GM18870 (cell line): ENCODE results near the gene BRD4.

Experiments used
- ATAC-seq: cut with Tn5 transposase; IDR thresholded peaks from one replicate; pipeline ENCODE4 v1.9.1; 2021; ENCODE audit warnings: moderate library complexity; ENCODE audit not compliant: unreplicated experiment

Gene BRD4

DNA sequence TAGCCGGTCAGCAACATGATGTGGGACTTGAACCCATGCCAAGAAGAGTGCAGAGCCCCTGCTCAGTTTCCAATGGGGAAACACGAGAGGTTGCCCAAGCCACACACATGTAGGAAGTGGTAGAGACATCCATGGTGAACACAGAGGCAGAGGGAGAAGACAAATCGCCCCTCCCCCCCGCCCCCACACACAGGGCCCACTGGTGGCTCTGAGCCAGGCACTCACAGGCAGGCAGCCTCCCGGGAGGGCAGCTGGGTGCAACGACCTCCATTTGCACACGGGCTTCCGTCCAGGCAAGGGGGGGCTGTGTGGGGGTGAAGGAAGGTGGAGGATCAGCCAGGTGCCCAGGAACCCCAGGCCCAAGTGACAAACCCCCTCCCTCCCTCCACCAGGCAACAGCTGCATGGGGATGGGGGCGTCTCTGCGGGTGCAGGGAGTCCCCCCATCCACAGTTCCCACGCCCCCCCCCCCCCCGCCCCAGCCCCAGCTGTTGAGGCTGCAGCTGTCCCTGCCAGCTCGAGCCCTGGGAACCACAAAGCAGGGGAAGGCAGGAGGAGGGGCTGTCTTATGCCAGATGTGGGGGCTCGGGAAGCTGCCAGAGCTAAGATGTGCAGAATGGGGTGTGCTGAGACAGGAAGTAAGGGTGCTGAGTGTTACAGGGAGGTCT lies 134.9 kb downstream of the BRD4 start:
- no peak for ATAC-seq

DNA sequence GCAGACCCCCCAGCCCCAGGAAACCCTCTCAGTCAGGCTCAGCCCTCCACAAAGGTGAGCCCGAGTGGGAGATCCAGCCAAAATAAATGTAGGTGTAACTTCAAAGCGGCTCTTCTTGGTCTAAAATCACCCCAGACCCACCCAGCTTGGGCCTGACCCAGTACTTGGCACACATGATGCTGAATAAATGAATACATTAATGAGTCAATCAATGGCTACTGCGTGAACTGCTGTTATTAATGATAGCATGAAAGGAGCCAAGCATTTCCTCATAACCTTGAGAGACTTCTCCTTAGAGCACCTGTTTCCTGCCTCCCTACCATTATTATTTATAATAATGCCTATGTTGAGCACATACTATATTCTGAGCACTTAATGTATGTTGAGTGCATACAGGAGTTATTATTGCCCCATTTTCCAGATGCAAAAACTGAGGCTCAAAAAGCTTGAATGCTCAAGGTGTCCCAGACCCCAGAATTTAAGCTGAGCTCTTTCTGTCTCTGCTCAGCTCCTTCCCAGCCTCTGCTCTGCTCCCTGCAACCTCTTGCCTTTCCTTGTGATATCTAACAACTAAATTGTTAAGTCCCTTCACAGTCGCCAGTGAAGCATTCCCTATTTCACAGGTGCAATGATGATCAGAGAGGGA lies 135.9 kb downstream of the BRD4 start:
- no peak for ATAC-seq

DNA sequence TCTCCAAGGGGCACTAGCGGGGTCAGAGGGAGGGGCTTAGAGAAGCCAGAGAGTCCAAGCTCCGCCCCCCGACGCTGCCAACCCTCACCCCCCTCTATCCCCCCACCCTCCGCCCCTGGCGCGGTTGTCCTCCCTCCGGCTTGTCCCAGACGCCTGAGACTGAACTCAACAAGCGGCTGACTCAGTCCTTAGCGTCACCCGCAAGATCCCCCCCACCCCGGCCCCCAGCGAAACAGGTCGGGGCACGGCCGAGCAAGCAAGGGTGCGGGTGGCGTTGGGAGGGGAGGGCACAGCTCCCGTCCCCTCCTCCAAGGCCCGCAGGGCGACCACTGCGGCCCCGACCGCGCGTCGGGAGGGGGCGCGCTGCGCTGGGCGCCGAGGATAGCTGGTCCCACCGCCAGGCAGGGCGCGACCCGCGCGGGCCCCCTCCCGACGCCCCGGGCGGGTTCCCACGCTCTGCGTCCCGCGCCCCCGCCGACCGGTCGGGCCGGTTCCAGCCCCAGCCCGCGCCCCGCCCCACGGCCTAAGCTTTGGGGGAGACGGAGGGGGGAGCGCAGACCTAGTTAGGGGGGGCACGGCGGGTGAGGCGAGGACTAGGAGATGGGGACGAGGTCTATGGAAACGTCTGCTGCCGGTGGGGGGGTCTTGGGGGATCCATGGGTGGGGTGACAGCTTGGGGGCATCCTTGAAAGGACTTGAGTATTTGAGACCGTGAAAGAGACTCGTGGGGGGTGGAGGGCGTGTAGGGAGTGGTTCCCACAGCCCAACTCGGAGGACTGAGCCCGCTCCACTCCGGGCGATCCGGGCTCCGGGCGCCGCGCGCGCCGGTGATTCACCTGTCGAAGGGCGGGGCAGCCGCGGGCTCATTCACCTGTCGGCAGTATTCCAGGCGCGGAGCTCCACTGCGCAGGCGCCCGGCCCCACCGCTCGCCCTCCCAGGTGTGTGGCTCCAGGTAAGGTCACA lies 136.7 kb downstream of the BRD4 start:
- no peak for ATAC-seq

DNA sequence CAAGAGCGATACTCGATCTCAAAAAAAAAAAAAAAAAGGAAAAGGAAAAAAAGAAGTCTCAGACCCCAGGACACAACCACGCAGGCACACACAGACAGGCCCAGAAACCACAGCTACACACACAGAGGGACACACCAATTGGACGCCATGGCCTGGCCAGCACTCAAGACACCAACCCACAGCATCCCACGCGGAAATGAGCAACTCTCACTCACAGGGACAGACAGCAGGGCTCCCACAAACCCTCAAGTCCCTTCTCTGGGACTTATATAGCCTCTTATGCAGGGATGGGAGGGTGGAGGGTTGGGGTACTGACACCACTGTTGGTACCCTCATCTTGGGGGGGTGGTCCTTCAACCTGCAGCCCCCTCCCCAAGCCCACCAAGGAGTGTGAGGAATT lies 137.4 kb downstream of the BRD4 start:
- ATAC-seq: no peak

DNA sequence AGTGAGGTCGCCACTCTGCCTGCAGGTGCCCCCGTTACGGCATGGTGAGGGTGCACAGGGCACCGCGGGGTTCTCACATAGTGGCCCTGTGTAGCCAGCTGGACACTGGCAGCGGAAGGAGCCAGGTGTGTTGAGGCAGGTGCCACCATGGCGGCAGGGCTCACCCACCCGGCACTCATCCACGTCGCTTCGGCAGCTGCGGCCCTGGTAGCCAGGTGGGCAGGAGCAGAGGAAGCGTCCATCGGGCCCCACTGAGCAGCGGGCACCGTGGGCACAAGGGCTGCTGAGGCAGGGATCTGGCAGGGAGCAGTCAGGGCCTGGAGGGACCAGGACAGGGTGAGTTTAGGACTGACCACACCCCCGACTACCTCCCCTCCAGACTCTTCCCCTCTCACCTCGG lies 140.4 kb downstream of the BRD4 start:
- no peak for ATAC-seq

DNA sequence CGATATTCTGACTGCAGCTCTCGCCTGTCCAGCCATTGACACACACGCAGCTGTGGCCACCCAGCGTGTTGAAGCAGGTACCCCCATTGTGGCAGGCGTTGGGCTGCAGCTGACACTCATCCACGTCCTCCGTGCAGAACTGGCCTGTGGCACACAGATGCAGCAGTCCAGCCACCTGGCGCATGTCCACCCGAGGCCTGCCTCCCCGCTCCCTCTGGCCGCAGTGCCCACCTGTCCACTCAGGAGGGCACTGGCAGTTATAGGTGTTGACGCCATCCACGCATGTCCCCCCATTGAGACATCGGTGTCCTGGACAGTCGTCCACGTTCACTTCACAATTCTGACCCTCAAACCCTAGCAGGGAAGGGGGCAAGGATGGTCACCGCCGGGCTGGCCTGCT lies 140.8 kb downstream of the BRD4 start:
- no peak for ATAC-seq

DNA sequence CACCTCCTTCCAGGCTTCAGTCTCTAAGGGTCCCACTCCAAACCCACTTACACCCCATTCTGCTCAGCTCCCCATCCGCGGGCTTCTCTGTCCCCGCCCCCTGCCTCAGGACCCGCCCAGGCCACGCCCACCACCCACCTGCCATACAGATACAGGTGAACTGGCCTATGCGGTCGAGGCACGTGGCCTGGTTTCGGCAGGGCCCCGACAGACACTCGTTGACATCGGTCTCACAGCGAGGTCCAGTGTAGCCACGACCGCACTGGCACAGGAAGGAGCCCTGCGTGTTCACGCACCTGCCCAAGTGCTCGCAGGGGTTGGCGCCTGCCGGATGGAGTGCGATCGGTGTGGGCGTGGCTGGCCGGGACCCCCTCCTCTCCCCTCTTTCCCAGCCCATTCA lies 143.5 kb downstream of the BRD4 start:
- ATAC-seq: no peak

DNA sequence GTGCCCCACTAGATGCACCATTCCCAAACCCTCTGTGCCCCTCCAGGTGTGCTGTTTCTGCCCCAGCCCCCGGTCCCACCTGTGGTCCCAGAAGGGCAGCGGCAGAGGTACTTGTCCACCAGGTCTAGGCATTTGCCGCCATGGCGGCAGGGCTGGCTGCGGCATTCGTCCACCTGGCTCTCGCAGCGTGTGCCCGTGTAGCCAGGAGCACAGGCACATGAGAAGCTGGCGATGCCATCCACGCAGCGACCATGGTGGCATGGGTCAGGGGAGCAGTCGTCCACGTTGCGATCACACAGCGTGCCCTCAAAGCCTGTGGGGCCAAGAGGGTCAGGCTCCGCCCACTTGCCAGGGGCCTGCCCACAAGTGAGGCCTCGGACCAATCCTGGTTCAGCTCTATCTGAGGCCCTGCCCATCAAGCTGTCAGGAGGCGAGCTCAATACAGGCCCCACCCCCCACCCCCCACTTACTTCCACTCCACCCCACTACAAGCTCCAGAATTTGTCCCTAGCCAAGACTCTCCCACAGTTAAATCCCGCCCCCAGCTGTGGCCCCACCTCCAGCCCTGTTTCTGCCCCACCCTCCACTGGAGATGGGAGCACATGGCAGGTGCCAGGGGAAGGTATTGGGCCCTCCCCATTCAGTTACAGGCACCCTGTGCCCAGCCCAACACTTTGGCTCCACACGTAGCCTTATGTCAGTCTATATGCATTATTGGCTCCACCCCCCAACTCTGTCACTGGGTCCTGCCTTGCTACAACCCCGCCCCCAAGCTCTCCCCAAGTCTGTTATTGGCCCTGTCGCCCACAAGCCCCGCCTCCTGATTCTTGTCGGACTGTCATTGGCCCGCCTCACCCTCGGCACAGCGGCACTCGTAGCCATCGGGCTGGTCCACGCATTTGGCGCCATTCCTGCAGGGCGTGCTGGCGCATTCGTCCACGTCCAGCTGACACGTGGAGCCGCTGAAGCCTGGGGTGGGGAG lies 145.0 kb downstream of the BRD4 start:
- no peak for ATAC-seq
